B cell (primary cell): ENCODE data around the gene VIT. TPM values are rescaled to one million over a fixed set of nuclear protein-coding genes. Genes with fewer than 3 reads are reported as not detected.

ENCODE experiments used
- ATAC-seq: fragments of 200-7000 bp; cut with Tn5 transposase; one replicate; pipeline ENCODE4 v1.10.0; 2021; ENCODE audit warnings: low read depth, mild to moderate bottlenecking, moderate number of reproducible peaks, moderate library complexity
- CTCF ChIA-PET: fragments of 350-600 bp; sonication (Branson Sonifier 250); formaldehyde crosslinking; loops from one replicate; lab custom pipeline; 2021; ENCODE audit warnings: antibody characterized with exemption, inconsistent platforms; lab: Charles Lee
- POLR2A ChIA-PET: fragments of 350-600 bp; sonication (Branson Sonifier 250); formaldehyde crosslinking; loops from one replicate; lab custom pipeline; 2021; ENCODE audit warnings: antibody characterized with exemption; lab: Charles Lee
- DNase-seq: peaks from one replicate; pipeline ENCODE4 v3.0.0; 2013
- H2AFZ ChIP-seq: 2 replicates; pipeline ENCODE4 v1.6.1; 2012; ENCODE audit warnings: mild to moderate bottlenecking, low read depth, low read length; ENCODE audit not compliant: insufficient read depth, poor library complexity, severe bottlenecking
- H3K27ac ChIP-seq, 2 donors: 1 replicate in 1 of 2; 2 replicates in 1 of 2; pipeline ENCODE4 v1.5.1; 2012 to 2013; ENCODE audit warnings: low read length in 2 of 2, mild to moderate bottlenecking in 2 of 2, moderate library complexity in 1 of 2
- H3K27me3 ChIP-seq, 4 experiments: fragments of 200-600 bp in 1 of 4; sonication (generic) in 1 of 4; replicated peaks in 1 of 4; 1 replicate in 2 of 4; 2 replicates in 2 of 4; pipeline versions ENCODE4 v1.6.1 to v1.7.0; 2013 to 2016; ENCODE audit warnings: low read length in 3 of 4, mild to moderate bottlenecking in 2 of 4, mixed read lengths in 1 of 4, moderate library complexity in 1 of 4; ENCODE audit not compliant: insufficient read depth in 4 of 4, control insufficient read depth in 3 of 4; ENCODE audit errors: control extremely low read depth in 1 of 4
- H3K36me3 ChIP-seq, 2 experiments: replicated peaks in 1 of 2; 1 replicate in 1 of 2; 2 replicates in 1 of 2; pipeline versions ENCODE4 v1.6.1 to v1.7.1; 2013; ENCODE audit warnings: low read length in 1 of 2; ENCODE audit not compliant: insufficient read depth in 2 of 2, control insufficient read depth in 1 of 2; ENCODE audit errors: control extremely low read depth in 1 of 2, extremely low read depth in 1 of 2
- H3K4me1 ChIP-seq, 2 donors: fragments of 200-600 bp in 1 of 2; sonication (generic) in 1 of 2; 1 replicate in 1 of 2; 2 replicates in 1 of 2; pipeline versions ENCODE4 v1.5.1 to v1.6.1; 2013 to 2017; ENCODE audit warnings: low read length in 2 of 2; ENCODE audit not compliant: control insufficient read depth in 2 of 2, insufficient read depth in 2 of 2
- H3K4me2 ChIP-seq: replicated peaks from 2 replicates; pipeline ENCODE3; 2012; ENCODE audit warnings: mild to moderate bottlenecking, low read depth, low read length; ENCODE audit not compliant: poor library complexity, severe bottlenecking
- H3K4me3 ChIP-seq, 5 experiments: fragments of 200-600 bp in 1 of 5; sonication (generic) in 1 of 5; 1 replicate in 3 of 5; 2 replicates in 2 of 5; pipeline versions ENCODE4 v1.5.1 to v1.7.0; 2011 to 2016; ENCODE audit warnings: low read length in 4 of 5, mild to moderate bottlenecking in 4 of 5, low read depth in 2 of 5, control low read depth in 1 of 5, moderate library complexity in 1 of 5; ENCODE audit not compliant: insufficient read depth in 1 of 5; ENCODE audit errors: control extremely low read depth in 1 of 5, extremely low read depth in 1 of 5
- H3K79me2 ChIP-seq: fragments of 200-600 bp; sonication (generic); one replicate; pipeline ENCODE4 v1.6.0; 2016; ENCODE audit warnings: low read length; ENCODE audit not compliant: control insufficient read depth, insufficient read depth
- H3K9ac ChIP-seq: fragments of 200-600 bp; sonication (generic); 2 replicates; pipeline ENCODE4 v1.6.1; 2017; ENCODE audit warnings: mild to moderate bottlenecking, low read length, moderate library complexity
- H3K9me3 ChIP-seq, 3 donors: one replicate each; pipeline versions ENCODE4 v1.6.1 to v1.7.1; 2013; ENCODE audit warnings: low read length in 2 of 3; ENCODE audit not compliant: control insufficient read depth in 2 of 3, insufficient read depth in 1 of 3; ENCODE audit errors: control extremely low read depth in 1 of 3
- H4K20me1 ChIP-seq: 2 replicates; pipeline ENCODE4 v1.6.0; 2012; ENCODE audit warnings: mild to moderate bottlenecking, low read length; ENCODE audit not compliant: insufficient read depth, control insufficient read depth, poor library complexity, severe bottlenecking
- H3K27ac Mint-ChIP-seq: one replicate; pipeline ENCODE4 v1.8.0; 2021; ENCODE audit warnings: mixed read lengths
- H3K27me3 Mint-ChIP-seq: one replicate; pipeline ENCODE4 v1.8.0; 2021; ENCODE audit warnings: mixed read lengths
- H3K4me1 Mint-ChIP-seq: one replicate; pipeline ENCODE4 v1.8.0; 2021; ENCODE audit warnings: mixed read lengths
- H3K4me3 Mint-ChIP-seq: one replicate; pipeline ENCODE4 v1.8.0; 2021; ENCODE audit warnings: mixed read lengths
- H3K9me3 Mint-ChIP-seq: one replicate; pipeline ENCODE4 v1.8.0; 2022; ENCODE audit warnings: mixed read lengths; ENCODE audit not compliant: insufficient read depth
- EZH2 ChIP-seq: IDR thresholded peaks from 2 replicates; pipeline ENCODE4 v1.6.1; 2012; ENCODE audit warnings: borderline replicate concordance, low read depth, mild to moderate bottlenecking, moderate library complexity, low read length; ENCODE audit not compliant: insufficient read depth, poor library complexity, severe bottlenecking
- whole genome bisulfite sequencing: methylation state at CpG from one replicate; pipeline ENCODE4 v1.1.5; 2013; ENCODE audit warnings: missing lambda C conversion rate; ENCODE audit not compliant: insufficient coverage; 5-methylcytosine and 5-hydroxymethylcytosine counted together
- intact Hi-C: fragments of 100-400 bp; cut with micrococcal nuclease; formaldehyde crosslinking; loops from one replicate; pipeline ENCODE4 v1.10.0; 2022
- polyA plus RNA-seq: library from polyadenylated mRNA; depleted of rRNA; stranded (reverse); fragments of >200 nt; gene quantifications from 2 replicates; pipeline ENCODE4 v1.2.3, GENCODE V29; 2012
- total RNA-seq, 2 donors: library from RNA; stranded (reverse); fragments of 120-200 nt in 1 of 2; gene quantifications; 1 replicate in 1 of 2; 2 replicates in 1 of 2; pipeline versions ENCODE4 v1.2.3 to v1.2.4, GENCODE V29; 2013 to 2022
- TF ChIP-seq, protein P1 (sequence below): fragments of 200-600 bp; IDR thresholded peaks from one replicate; pipeline ENCODE4 v1.8.0; 2022; ENCODE audit warnings: antibody characterized with exemption, mild to moderate bottlenecking

Gene VIT
- total and polyA plus RNA-seq, 2 donors (not counting 1 experiment from before 2014, with no cell fraction given): not detected

- Histone ChIP-seq H3K4me3 (no peak overlapping the region), H3K9ac (no peak overlapping the region), H3K27ac (no peak overlapping the region), H3K79me2 (no peaks in the 10 kb centered on the region), H3K4me1 (no peaks in the 10 kb centered on the region), H2AFZ (no peak overlapping the region), H3K9me3 (no peaks in the 10 kb centered on the region), H3K36me3 (no peaks in the 10 kb centered on the region), H3K27me3 (no peaks in the 10 kb centered on the region), H4K20me1 (no peaks in the 10 kb centered on the region), H3K4me2 (no peak overlapping the region)
- Mint-ChIP-seq H3K9me3 (no peaks in the 10 kb centered on the region), H3K27me3 (peaks cover 4% of the 10 kb centered on the region), H3K4me3 (no peak overlapping the region), H3K4me1 (no peaks in the 10 kb centered on the region), H3K27ac (no peak overlapping the region)
- ATAC-seq (no peak), DNase-seq (no peak)
- intact Hi-C loops: no loop called here
- ChIA-PET POLR2A (no interaction called here), CTCF (no interaction called here)
- TF ChIP-seq EZH2: no peak
- TF ChIP-seq, protein P1, sequence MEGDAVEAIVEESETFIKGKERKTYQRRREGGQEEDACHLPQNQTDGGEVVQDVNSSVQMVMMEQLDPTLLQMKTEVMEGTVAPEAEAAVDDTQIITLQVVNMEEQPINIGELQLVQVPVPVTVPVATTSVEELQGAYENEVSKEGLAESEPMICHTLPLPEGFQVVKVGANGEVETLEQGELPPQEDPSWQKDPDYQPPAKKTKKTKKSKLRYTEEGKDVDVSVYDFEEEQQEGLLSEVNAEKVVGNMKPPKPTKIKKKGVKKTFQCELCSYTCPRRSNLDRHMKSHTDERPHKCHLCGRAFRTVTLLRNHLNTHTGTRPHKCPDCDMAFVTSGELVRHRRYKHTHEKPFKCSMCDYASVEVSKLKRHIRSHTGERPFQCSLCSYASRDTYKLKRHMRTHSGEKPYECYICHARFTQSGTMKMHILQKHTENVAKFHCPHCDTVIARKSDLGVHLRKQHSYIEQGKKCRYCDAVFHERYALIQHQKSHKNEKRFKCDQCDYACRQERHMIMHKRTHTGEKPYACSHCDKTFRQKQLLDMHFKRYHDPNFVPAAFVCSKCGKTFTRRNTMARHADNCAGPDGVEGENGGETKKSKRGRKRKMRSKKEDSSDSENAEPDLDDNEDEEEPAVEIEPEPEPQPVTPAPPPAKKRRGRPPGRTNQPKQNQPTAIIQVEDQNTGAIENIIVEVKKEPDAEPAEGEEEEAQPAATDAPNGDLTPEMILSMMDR: no peak
- 100% methylated on average over 2 of the region's 8 CpGs for WGBS
These were observed 1.0 kb downstream of the VIT start for GRCh38 chr2:36697424-36698066.

- Histone ChIP-seq H3K27ac (no peak overlapping the region), H3K27me3 (no peaks in the 10 kb centered on the region), H3K9ac (no peak overlapping the region), H3K4me3 (no peak overlapping the region), H3K79me2 (no peaks in the 10 kb centered on the region), H3K36me3 (no peaks in the 10 kb centered on the region), H3K4me1 (no peaks in the 10 kb centered on the region), H2AFZ (no peak overlapping the region), H3K4me2 (no peak overlapping the region), H3K9me3 (no peaks in the 10 kb centered on the region), H4K20me1 (no peaks in the 10 kb centered on the region)
- intact Hi-C loops: no loop called here
- H3K4me1 Mint-ChIP-seq: no peaks in the 10 kb centered on the region
- no peak overlapping the region for H3K27ac Mint-ChIP-seq
- ChIA-PET POLR2A (no interaction called here), CTCF (no interaction called here)
- TF ChIP-seq, protein P1: no peak
- no peak for TF ChIP-seq EZH2
- no CpG with 5 or more reads among the region's 1 CpG for WGBS
- no peaks in the 10 kb centered on the region for H3K9me3 Mint-ChIP-seq
- DNase-seq (no peak), ATAC-seq (no peak)
- no peak overlapping the region for H3K4me3 Mint-ChIP-seq
- H3K27me3 Mint-ChIP-seq: peaks cover 4% of the 10 kb centered on the region
These were observed 2.5 kb downstream of the VIT start for GRCh38 chr2:36698993-36699392.
